NCI-H2029 treated with DMSO at 0.1 percent for 48 hours (cell line): ENCODE results near the gene TP53INP2.
"Not testable (repeated sequence)": the region's sequence is repeated elsewhere in the genome, so short reads cannot be mapped to it uniquely, and the experiment has no call there.

Source experiments
- DNase-seq: peaks from one replicate; lab custom pipeline; 2025; lab: John Stamatoyannopoulos, UW

TP53INP2 gene

DNA sequence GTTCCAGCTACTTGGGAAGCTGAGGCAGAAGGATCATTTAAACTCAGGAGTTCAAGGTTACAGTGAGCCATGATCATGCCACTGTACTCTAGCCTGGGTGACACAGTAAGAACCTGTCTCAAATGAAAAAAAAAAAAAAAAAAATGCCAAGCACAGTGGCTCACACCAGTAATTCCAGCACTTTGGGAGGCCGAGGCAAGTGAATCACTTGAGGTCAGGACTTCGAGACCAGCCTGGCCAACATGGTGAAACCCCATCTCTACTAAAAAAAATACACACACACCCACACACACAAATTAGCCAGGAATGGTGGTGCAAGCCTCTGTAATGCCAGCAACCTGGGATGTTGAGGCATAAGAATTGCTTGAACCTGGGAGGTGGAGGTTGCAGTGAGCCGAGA, 18.4 kb downstream of the TP53INP2 start:
- not testable (repeated sequence) for DNase-seq

- DNase-seq: no peak
Measured at GRCh38 chr20:34724172-34724571, 20.0 kb downstream of the TP53INP2 start.

- DNase-seq: no peak
Measured at GRCh38 chr20:34729416-34729815, 25.3 kb downstream of the TP53INP2 start.

- no peak for DNase-seq
Measured at GRCh38 chr20:34732523-34732922, 28.4 kb downstream of the TP53INP2 start.

- no peak for DNase-seq
Measured at GRCh38 chr20:34736106-34736735, 32.1 kb downstream of the TP53INP2 start.

DNA sequence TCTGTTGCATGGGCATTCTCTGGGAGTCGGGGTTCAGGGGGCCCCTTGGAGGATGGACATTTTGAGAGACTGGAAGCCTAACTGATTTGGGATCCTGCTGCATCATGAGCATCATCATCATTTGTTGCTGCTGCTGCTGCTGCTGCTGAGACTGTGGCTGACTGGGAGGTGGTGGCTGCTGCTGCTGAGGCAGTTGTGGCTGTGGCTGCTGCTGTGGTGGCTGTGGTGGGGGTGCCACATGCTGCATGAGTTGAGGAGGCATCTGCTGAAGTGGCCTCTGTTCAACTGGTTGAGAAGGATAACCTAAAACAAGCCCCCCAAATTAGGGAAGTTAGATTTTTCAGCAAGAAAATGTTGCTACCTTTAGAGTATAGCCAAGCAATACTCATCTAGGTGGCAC, 38.9 kb downstream of the TP53INP2 start:
- DNase-seq: no peak

GRCh38 chr20:34744340-34744739, 40.2 kb downstream of the TP53INP2 start:
- DNase-seq: no peak

- no peak for DNase-seq
Measured at GRCh38 chr20:34744847-34745246, 40.7 kb downstream of the TP53INP2 start.

GRCh38 chr20:34746674-34747073, 42.5 kb downstream of the TP53INP2 start:
- no peak for DNase-seq

GRCh38 chr20:34747479-34747878, 43.3 kb downstream of the TP53INP2 start:
- no peak for DNase-seq

DNA sequence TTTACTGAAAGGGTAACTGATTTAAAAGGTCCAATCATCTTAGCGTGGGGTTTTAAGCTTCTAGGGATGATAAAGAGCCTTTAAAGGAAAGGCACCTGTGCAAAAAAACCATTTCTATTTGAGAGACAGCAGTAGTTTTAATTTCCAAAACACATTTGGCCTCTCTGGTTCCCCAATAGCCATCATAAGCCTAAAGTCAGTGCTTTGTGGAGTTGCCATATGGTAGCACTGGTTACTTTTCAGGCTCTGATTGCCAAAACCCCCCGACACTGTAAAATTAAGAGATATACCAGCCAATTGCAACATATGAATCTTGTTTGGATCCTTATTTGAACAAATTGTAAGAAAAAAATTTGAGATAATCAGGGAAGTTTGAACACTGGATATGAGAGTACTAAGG, 44.6 kb downstream of the TP53INP2 start:
- DNase-seq: no peak

- DNase-seq: no peak
Measured at GRCh38 chr20:34750484-34750883, 46.3 kb downstream of the TP53INP2 start.

DNA sequence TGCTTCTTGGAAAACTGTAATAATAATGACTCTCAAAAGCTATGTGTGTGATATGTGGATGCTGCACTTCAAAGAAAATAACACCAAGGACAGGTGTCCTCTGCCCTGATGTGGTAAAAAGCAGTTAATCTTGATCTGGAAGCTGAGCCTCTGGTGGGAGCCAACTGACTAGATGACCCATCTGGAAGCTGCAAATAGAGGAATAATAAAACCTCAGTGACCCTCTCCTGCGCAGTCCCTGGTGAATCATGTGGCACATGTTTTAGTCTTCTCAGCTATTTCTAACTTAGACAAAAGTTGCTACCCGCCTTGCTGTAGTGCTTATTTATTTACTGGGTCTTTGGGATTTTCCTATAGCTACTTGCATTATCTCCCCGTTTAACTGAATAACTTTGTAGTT, 47.3 kb downstream of the TP53INP2 start:
- no peak for DNase-seq

DNA sequence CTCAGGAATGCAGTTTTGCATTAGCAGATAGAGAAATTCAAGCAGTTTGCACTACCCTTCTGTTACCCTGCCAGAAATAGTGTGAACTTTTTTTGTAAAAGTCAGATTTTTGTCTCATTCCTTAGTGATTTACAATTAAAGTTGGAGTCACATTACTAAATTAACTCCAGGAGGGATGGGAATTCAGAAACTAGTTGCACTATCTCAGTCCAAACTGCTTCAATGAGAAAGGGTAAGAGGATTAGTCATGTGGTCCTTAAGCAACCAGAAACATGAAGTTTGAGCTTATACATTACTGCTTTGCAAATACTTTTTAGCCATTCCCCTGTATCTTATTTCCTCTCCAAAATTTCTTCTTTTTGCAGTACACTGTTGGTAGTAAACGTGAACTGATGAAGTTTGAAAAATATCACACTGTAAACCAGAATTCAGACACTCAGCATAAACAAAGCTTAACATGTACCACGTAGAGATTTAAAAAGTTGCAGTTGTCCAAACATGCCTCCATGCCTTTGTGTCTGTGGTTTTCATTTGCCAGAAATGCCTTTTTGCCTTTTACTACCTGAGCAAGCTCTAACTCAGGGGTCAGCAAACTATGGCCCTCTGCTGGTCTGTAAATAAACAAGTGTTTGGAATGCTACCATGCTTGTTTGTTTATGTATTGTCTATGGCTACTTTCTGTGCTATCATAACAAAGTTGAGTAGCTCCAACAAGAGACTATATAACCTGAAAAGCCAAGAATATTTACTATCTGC, 49.7 kb downstream of the TP53INP2 start:
- no peak for DNase-seq

GRCh38 chr20:34754611-34755010, 50.5 kb downstream of the TP53INP2 start:
- DNase-seq: no peak

GRCh38 chr20:34755367-34755766, 51.2 kb downstream of the TP53INP2 start:
- no peak for DNase-seq

GRCh38 chr20:34762031-34762555, 57.9 kb downstream of the TP53INP2 start:
- DNase-seq: no peak
